CD4-positive, alpha-beta T cell treated with Interleukin-21 for 1 hour (primary cell): ENCODE results near the gene MCTP2.

ENCODE experiments used
- DNase-seq: peaks from one replicate; pipeline ENCODE4 v3.0.0-alpha.2; 2020

MCTP2 gene

GRCh38 chr15:94306700-94307650, 75.6 kb downstream of the MCTP2 start:
- peak; percentile 60 for DNase-seq

DNA sequence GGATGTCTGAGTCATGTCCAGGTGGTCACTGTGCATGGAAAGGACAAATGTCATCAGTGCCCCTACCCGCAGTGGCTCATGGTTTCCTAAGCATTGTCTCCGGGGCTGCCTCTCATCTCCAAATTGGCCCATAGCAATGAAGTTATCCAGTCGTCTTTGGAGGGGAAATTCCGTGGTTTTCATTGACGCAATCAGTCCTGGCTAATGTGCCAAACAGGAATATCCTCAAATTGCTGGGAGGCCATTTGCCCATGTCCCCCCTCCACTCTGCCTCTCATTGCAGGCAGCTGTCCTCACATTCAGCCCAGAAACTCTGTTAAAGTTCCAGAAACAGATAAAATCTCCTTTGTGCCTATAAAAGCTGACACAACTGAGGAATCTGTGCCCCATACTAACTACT, 81.6 kb downstream of the MCTP2 start:
- no peak for DNase-seq

- no peak for DNase-seq
Observed at GRCh38 chr15:94314639-94315038, 83.3 kb downstream of the MCTP2 start.

GRCh38 chr15:94317211-94317610, 85.8 kb downstream of the MCTP2 start:
- no peak for DNase-seq

GRCh38 chr15:94322141-94322540, 90.8 kb downstream of the MCTP2 start:
- DNase-seq = no peak

DNA sequence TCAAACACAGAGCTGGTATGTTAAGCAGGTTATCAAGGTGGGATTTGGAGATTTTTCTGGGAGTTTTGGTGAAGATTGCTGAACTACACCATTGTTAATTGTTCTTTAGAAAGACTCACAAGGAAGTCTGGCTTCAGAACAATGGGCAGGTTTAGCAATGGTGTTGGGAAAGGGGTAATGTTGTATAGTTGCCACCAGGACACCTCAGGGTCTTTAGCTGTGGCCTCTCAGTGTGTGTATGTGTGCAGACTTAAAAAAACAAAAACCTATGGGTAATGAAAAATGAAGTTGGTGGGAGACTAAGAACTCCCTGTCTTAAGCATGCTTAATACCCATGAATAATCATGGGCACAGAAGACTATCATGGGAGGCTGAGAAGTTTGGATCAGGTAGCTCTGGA, 91.7 kb downstream of the MCTP2 start:
- DNase-seq = no peak

DNA sequence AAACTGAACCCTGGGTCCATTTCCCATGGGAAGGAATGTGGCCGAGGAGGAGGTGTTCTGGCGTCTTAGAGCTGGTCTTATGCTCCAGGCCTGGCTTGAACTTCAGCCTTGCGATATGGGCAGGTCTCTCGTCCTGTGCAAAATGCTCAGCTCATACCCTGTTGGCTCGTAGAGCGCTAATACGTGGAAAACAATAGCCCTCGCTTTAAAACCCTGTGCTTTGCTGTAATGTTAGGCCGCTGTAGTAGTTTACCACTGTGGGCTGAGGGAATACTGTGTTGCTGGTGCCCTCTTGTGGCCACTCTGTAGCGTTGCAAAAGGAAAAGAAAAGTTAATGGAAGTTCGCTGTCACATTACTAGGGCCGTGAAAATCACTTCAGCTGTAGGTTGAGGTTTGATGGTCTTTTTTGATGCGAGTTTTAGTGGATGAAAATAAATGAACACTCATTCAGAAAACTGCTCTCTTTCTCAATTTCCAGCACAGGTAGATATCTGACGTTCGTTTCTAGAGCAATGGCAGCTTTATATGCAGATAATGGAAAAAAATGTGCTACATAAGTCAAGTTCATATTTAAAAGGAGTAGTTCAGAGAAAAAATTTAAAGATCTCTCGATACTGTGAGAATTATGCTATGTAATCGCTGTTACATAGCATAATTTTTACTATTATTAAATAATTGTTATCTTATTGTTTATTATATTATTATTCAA, 92.9 kb downstream of the MCTP2 start:
- peak; percentile 64 for DNase-seq

DNA sequence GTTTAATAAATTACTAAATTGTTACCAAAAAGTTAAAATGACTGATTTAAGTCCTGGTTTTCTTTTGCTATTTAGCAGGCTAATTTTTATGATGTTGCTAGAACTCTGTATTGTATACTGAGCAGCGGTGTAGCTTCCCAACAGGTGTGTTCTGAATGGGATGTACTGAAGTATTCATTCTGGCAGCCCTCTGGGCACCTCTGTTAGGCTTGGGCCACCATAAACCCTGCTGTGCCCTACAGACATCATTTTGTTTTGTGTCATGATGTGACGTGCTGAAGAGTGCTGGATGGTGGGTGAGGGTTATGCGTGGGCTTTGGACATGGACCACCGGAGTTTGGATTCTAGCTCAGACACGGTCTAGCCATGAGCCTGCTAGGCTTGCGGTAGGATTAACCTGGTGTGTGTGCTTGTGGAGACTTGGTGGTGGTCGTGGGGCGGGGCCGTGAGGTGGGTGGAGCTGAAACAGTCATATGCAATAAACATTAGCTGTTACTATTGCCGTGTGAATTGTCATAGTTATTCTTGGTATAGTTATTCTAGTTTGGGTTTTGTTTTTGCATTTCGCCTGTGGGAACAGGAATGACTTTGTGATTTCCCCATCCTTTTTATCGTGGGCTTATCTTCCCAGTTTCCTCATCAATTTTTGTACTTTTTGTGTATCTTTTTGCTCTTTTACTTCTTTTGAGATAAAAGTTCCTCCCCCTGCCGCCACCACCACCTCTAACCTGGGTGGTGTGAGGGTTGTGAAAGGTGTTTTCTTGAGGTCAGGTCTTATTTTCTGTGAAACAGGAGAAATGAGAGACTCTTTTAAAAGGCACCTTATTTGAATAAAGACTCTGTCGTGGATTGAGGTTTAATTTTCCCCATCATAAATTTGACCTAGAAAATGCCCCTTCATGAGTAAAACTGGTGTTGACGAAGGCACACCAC, 93.7 kb downstream of the MCTP2 start:
- no peak for DNase-seq

GRCh38 chr15:94327356-94327936, 96.1 kb downstream of the MCTP2 start:
- peak; percentile 9 for DNase-seq

- no peak for DNase-seq
Observed at GRCh38 chr15:94331731-94332130, 100.4 kb downstream of the MCTP2 start.

DNA sequence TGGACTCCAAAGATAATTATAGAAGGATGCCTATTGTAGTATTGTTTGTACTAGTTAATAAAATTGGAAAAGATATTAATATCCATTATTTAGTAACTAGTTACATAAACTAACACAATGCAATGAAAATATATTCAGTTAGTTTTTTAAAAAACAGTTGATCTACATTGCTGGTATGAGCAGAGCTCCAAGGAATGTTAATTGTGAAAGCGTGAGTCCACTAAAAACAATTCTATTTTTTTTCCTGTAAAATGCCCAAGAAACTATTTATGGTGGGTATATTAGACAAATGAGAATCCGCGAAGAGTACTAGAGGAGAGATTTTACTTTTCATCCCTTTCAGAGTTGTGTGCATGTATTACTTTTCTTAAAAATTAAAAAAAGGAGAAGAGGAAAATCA, 104.3 kb downstream of the MCTP2 start:
- no peak for DNase-seq

GRCh38 chr15:94336817-94337467, 105.6 kb downstream of the MCTP2 start:
- no peak for DNase-seq

DNA sequence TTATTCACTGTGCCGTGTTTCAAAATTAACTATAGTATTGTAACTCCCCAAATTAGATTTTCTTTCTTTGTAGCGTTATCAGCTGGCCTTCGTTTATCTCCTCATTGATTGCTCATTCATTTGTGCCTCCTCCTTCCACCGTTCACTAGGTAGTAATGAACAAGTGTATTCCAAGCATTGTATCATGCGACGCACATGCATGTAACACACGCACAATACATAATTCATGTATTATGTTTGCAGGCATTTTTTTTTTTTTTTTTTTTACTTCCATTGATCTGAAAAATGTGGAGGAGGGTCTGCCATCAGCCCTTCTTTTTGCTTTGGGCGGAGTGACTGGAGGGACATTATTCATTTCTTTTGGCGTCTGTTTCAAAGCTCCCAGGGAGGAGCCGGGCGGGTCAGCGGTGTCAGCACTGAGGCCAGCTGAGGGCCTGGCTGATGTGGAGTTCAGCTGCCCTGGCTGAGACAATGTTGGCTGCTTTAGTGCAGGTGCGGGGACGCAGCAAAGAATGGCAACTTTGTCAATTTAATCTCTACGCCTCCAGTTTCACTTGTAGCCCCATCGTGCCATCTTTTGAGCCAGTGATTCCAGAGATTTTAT, 107.0 kb downstream of the MCTP2 start:
- DNase-seq = no peak

DNA sequence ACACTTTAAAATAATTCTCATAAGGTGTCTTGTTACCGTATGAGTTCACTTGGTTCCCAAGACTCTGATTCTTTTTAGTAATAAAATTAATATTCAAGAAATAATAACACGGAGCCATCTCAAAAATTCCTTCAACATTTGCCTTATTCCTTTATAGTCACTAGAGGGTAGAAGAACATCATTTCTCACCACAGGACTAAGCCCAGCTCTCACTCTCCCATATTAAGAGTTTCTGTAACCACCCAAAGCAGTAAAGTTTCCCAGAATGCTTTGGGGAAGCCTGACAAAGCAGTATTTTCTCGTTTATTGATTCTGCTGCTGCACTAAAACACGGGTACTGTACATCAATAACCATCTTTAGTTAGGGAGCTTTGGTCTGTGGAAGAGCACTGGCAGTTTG, 114.9 kb downstream of the MCTP2 start:
- DNase-seq = no peak

GRCh38 chr15:94348084-94348483, 116.7 kb downstream of the MCTP2 start:
- DNase-seq = no peak

GRCh38 chr15:94351031-94351535, 119.7 kb downstream of the MCTP2 start:
- no peak for DNase-seq

DNA sequence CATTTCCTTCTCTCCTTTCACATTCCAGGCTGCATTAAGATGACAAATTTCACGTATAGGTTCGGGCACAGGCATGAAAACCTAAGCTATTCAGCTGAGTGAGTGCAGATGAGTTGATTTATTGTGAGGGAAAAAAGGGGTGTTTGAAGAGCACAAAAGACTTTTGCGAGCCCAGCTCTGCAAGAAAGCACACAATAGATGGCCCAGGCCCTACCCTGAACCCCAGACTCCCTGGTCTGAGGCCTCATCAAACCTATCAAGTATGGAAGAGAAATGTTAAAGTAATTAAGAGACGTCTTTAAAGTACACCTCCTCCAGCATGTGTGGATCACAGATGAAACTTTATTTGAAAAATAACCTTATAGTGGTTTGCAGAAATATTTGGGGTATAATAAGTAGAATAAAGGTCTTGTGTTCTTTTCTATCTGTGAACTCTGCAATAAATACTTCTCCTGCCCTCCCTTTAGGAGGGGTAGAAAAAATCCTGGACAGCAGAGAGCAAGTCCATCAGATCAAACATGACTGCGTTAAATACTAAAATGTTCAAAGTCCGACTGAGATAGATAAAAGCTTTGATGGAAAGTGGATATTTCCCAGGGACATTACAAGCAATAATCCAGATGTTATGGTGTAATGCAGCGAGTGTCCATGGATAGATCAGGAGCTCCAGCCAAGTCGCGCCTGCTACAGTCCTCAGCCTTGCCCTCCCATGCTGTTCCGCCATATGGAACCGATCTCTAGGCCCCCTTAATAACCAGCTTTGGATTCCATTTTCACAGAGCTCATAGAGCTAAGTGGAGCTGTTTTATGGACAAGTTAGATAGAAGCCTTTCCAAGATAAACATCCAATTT, 121.5 kb downstream of the MCTP2 start:
- no peak for DNase-seq

- DNase-seq = no peak
Observed at GRCh38 chr15:94353488-94353820, 122.1 kb downstream of the MCTP2 start.

- no peak for DNase-seq
Observed at GRCh38 chr15:94354655-94355054, 123.3 kb downstream of the MCTP2 start.

- DNase-seq = no peak
Observed at GRCh38 chr15:94359716-94360115, 128.4 kb downstream of the MCTP2 start.

GRCh38 chr15:94360251-94360685, 128.9 kb downstream of the MCTP2 start:
- no peak for DNase-seq
